C4-2B (cell line): ENCODE measurements around the gene KL.
A peak's percentile ranks its signal among the peaks of the same experiment; 100 is the strongest.

Experiments
- H3K27ac ChIP-seq: fragments of 450-650 bp; 2 replicates; pipeline ENCODE4 v1.5.1; 2017
- CTCF ChIP-seq: fragments of 450-650 bp; conservative IDR thresholded peaks from 2 replicates; pipeline ENCODE4 v1.5.1; 2017; ENCODE audit warnings: mild to moderate bottlenecking
- ZFX ChIP-seq: fragments of 450-650 bp; IDR thresholded peaks from 2 replicates; pipeline ENCODE4 v1.6.1; 2017

KL gene

DNA sequence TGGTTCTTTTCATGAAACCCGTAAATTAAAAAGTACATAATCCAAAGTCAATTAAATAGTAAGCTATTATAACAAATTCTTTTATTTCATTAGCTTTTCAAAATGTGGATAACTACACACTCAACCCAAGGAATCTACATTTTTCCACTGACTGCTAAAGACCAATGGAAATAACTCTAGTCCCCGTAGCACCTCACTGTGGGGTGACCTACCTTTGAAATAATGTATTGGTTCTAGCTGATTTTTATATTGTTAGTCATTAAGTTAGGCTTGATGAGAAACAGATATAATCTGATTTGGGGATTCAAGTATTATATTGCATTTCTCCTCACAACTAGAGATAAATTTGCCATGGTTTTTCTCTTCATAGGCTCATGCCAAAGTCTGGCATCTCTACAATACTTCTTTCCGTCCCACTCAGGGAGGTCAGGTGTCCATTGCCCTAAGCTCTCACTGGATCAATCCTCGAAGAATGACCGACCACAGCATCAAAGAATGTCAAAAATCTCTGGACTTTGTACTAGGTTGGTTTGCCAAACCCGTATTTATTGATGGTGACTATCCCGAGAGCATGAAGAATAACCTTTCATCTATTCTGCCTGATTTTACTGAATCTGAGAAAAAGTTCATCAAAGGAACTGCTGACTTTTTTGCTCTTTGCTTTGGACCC, 37.3 kb downstream of the KL start:
- TF ChIP-seq ZFX (no peak), CTCF (no peak)
- no peak overlapping the region for H3K27ac ChIP-seq

DNA sequence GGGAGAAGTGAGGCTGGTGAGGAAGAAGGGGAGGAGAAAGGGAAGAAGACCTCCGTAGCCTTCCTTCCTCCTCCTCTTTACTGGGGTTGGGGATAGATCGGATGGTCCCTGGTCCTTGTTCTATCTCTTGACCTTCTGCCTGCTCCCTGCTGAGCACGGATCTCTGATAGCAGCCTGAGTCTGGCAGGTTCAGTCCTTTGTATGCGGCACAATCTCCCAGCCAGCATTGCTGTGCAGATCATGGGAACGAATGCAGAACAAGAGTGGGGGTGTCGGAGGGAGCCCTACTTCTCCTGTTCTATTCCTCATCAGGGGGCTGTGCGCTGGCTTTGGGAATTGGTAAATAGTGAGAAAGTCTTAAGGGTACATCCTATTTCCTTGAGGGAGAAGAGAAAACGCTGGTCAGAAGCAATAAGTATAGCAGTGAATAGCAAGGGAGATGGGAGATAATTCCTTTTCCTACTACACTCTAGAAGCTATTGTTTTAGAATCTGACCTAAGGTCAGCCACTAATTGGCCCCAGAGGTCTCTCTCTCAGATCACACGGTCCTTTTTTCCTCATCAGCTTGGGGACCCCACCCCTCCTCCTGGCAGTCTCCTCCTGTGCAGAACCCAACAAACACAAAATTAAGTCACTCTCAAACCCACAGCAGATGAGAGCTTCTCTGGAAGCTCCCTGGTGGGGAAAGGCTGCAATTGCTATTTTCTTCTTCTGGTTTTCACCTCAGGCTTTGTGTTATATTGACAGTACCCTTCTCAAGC, 41.0 kb downstream of the KL start:
- TF ChIP-seq CTCF (peak; percentile 69), ZFX (no peak)
- H3K27ac ChIP-seq: no peak overlapping the region

DNA sequence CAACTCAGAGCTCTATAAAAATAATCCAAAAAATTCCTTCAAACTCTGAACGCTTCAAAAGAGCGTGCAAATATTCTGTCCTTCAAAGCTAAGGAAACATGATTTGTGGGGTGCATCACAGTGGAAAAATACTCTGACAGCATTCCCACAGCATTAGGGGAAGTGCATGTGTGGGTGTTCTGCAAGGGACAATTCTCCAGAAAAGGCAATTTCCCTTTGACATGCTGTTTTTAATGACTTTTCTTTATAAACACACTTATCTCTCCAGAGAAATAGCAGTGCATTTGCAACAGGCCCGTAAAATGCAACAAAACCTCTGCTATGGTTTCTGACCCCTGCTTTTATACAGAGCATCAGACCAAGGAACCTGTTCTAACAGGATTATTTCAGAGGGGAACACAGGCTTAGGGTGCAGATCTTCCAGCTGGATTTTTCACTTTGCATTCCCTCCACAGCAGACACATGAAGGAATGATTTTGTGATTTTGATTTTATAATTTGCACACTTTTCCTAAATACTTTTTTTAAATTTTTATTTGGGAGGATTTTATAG, 42.6 kb downstream of the KL start:
- TF ChIP-seq CTCF: no peak
- TF ChIP-seq ZFX: no peak
- no peak overlapping the region for H3K27ac ChIP-seq

GRCh38 chr13:33060815-33061214, 44.6 kb downstream of the KL start:
- peak overlapping the region; percentile 7 for H3K27ac ChIP-seq
- TF ChIP-seq CTCF: no peak
- no peak for TF ChIP-seq ZFX

GRCh38 chr13:33066329-33066728, 50.1 kb downstream of the KL start:
- peak overlapping the region; percentile 4; the same call in 1 of the 2 replicates for H3K27ac ChIP-seq
- TF ChIP-seq CTCF (no peak), ZFX (no peak)

DNA sequence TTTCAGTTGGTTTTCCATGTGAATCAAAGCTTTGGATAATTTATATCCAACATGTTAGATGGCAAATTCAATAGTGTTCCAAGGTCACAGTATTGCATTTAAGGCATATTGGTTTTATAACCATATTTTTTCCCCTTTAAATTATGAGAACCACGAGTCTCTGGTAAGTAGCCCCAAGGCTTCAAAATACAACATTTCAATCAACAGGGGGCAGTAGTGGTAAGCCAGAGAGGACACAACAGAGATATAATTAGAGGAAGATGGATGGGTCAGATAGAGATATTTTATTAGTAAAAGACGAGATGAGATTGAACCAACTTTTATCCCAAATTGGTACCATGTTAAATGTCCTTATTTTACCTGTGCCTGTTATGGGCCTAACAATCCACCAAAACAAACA, 53.1 kb downstream of the KL start:
- H3K27ac ChIP-seq: no peak overlapping the region
- TF ChIP-seq ZFX (no peak), CTCF (peak; percentile 53)

GRCh38 chr13:33070713-33071112, 54.5 kb downstream of the KL start:
- H3K27ac ChIP-seq: no peak overlapping the region
- TF ChIP-seq CTCF: no peak
